K562 (cell line): ENCODE measurements around the gene DGCR2. TPM values are rescaled to one million over a fixed set of nuclear protein-coding genes. Genes with fewer than 3 reads are reported as not detected.

Source experiments
- ARID4B ChIP-seq: sonication (generic); formaldehyde crosslinking; IDR thresholded peaks from 2 replicates; pipeline ENCODE4 v1.8.0; 2022; ENCODE audit warnings: mild to moderate bottlenecking, missing genetic modification reagents
- ATF7 ChIP-seq: fragments of 450-650 bp; IDR thresholded peaks from 2 replicates; pipeline ENCODE4 v1.7.1; 2014; ENCODE audit warnings: mild to moderate bottlenecking, moderate library complexity
- BRD9 ChIP-seq: fragments of 450-650 bp; IDR thresholded peaks from 2 replicates; pipeline ENCODE4 v1.6.1; 2018; ENCODE audit warnings: low read depth; ENCODE audit not compliant: partially characterized antibody
- CAMTA2 ChIP-seq: fragments of 250-450 bp; sonication (Bioruptor Pico); conservative IDR thresholded peaks from 2 replicates; pipeline ENCODE4 v1.5.1; 2022
- FIP1L1 ChIP-seq: fragments of 200-400 bp; formaldehyde crosslinking; IDR thresholded peaks from 2 replicates; pipeline ENCODE4 v1.6.1; 2018; ENCODE audit warnings: mild to moderate bottlenecking, low read depth, low read length; ENCODE audit not compliant: poor library complexity, severe bottlenecking
- GTF2A2 ChIP-seq: IDR thresholded peaks from 2 replicates; pipeline ENCODE4 v1.6.1; 2016; ENCODE audit warnings: mild to moderate bottlenecking, missing genetic modification characterization, missing compliant biosample characterization
- HMGN3 ChIP-seq: IDR thresholded peaks from 2 replicates; pipeline ENCODE4 v1.6.1; 2011; ENCODE audit warnings: borderline replicate concordance, low read depth, mild to moderate bottlenecking, mixed read lengths, low read length; ENCODE audit not compliant: insufficient read length; ENCODE audit errors: extremely low read depth
- HMGXB4 ChIP-seq: sonication (generic); formaldehyde crosslinking; IDR thresholded peaks from 2 replicates; pipeline ENCODE4 v1.8.1; 2023; ENCODE audit warnings: mild to moderate bottlenecking, missing genetic modification reagents
- KLF16 ChIP-seq: IDR thresholded peaks from 2 replicates; pipeline ENCODE4 v1.6.1; 2016; ENCODE audit warnings: antibody characterized with exemption
- MTA1 ChIP-seq: fragments of 450-650 bp; IDR thresholded peaks from 2 replicates; pipeline ENCODE4 v1.6.1; 2017; ENCODE audit warnings: borderline replicate concordance
- NR2F6 ChIP-seq: fragments of 450-650 bp; formaldehyde crosslinking; IDR thresholded peaks from 2 replicates; pipeline ENCODE4 v1.4.0; 2020; ENCODE audit warnings: mild to moderate bottlenecking
- POLR2AphosphoS2 ChIP-seq: IDR thresholded peaks from 2 replicates; pipeline ENCODE4 v1.6.1; 2012; ENCODE audit warnings: low read length, improper control_type of control experiment
- POLR2G ChIP-seq: fragments of 200-400 bp; formaldehyde crosslinking; IDR thresholded peaks from 2 replicates; pipeline ENCODE4 v1.6.1; 2017; ENCODE audit warnings: low read depth, mild to moderate bottlenecking, antibody characterized with exemption, low read length, moderate library complexity
- PPARD ChIP-seq: fragments of 250-450 bp; sonication (Bioruptor Pico); IDR thresholded peaks from 2 replicates; pipeline ENCODE4 v1.8.0; 2022; ENCODE audit warnings: inconsistent platforms, mild to moderate bottlenecking, moderate library complexity
- RAD21 ChIP-seq, 2 experiments: fragments of 250-450 bp in 1 of 2; fragments of 450-650 bp in 1 of 2; sonication (Bioruptor Pico) in 1 of 2; formaldehyde crosslinking in 1 of 2; IDR thresholded peaks in 1 of 2; conservative IDR thresholded peaks in 1 of 2; 2 replicates each; pipeline versions ENCODE4 v1.4.0 to v1.8.0; 2020 to 2022; ENCODE audit warnings: mild to moderate bottlenecking in 2 of 2, moderate library complexity in 1 of 2
- RBFOX2 ChIP-seq: fragments of 200-400 bp; formaldehyde crosslinking; IDR thresholded peaks from 2 replicates; pipeline ENCODE4 v1.6.1; 2017; ENCODE audit warnings: low read depth, mild to moderate bottlenecking, low read length, moderate library complexity
- RBM22 ChIP-seq: fragments of 200-400 bp; formaldehyde crosslinking; IDR thresholded peaks from 2 replicates; pipeline ENCODE4 v1.6.1; 2018; ENCODE audit warnings: low read length, low read depth; ENCODE audit not compliant: poor library complexity, severe bottlenecking
- STAT5B ChIP-seq: fragments of 250-450 bp; sonication (Bioruptor Pico); IDR thresholded peaks from 2 replicates; pipeline ENCODE4 v1.8.0; 2021; ENCODE audit warnings: mild to moderate bottlenecking, inconsistent platforms
- TAF15 ChIP-seq: fragments of 200-400 bp; formaldehyde crosslinking; IDR thresholded peaks from 2 replicates; pipeline ENCODE4 v1.6.1; 2017; ENCODE audit warnings: mild to moderate bottlenecking, low read depth, low read length, moderate library complexity
- TRIM24 ChIP-seq, 2 experiments: fragments of 450-650 bp; IDR thresholded peaks; 2 replicates each; pipeline ENCODE4 v1.6.1; 2016
- ZNF184 ChIP-seq: sonication (generic); formaldehyde crosslinking; IDR thresholded peaks from 2 replicates; pipeline ENCODE4 v1.5.0; 2020; ENCODE audit warnings: missing genetic modification reagents
- ZNF507 ChIP-seq: conservative IDR thresholded peaks from 2 replicates; pipeline ENCODE4 v1.6.1; 2017; ENCODE audit warnings: missing genetic modification characterization, missing compliant biosample characterization
- ZNF766 ChIP-seq: fragments of 200-800 bp; sonication (Bioruptor generic); conservative IDR thresholded peaks from 2 replicates; pipeline ENCODE4 v1.6.1; 2016; ENCODE audit warnings: missing genetic modification characterization, missing compliant biosample characterization
- polyA plus RNA-seq, 8 experiments: library from polyadenylated mRNA; depleted of rRNA in 4 of 8; stranded (reverse) in 5 of 8; unstranded in 3 of 8; fragments of >200 nt; fragmentation: Nextera tagmentation in 2 of 8; fragmentation: Illumina TruSeq in 1 of 8; extraction: Ambion mirVana in 2 of 8; extraction: Trizol in 1 of 8; gene quantifications; 2 replicates each; pipeline versions ENCODE4 v1.2.1 to v1.2.3, GENCODE V29; 2011 to 2014; ENCODE audit warnings: inconsistent platforms in 1 of 8, missing spikeins in 1 of 8
- total RNA-seq, 7 experiments: library from RNA; depleted of rRNA in 6 of 7; stranded (reverse); fragments of >200 nt in 6 of 7; fragmentation: Illumina TruSeq in 2 of 7; extraction: Trizol in 2 of 7; gene quantifications; 2 replicates each; pipeline versions ENCODE4 v1.2.1 to v1.2.3, GENCODE V29; 2011 to 2021; ENCODE audit warnings: low replicate concordance in 1 of 7
- TF ChIP-seq, protein P1 (sequence below): sonication (generic); formaldehyde crosslinking; IDR thresholded peaks from 2 replicates; pipeline ENCODE4 v1.8.0; 2022; ENCODE audit warnings: missing genetic modification reagents, mild to moderate bottlenecking, moderate library complexity, borderline replicate concordance

DGCR2 gene
- total and polyA plus RNA-seq, 9 of the 15 experiments (the other 6 are each of a cell fraction or from before 2014, with no cell fraction given) = 0.69 to 101 (median 56.4) TPM

DNA sequence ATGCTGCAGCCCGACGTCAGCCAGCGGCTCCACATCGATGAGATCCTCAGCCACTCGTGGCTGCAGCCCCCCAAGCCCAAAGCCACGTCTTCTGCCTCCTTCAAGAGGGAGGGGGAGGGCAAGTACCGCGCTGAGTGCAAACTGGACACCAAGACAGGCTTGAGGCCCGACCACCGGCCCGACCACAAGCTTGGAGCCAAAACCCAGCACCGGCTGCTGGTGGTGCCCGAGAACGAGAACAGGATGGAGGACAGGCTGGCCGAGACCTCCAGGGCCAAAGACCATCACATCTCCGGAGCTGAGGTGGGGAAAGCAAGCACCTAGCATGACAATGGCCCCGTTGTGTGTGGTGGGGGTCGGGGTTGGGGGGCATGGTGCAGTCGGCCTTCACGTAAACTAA lies 9.9 kb upstream of the DGCR2 start (continued):
- TF ChIP-seq BRD9 = no peak
- peak; percentile 32 for TF ChIP-seq HMGN3
- TF ChIP-seq GTF2A2 (tag) = no peak
- TF ChIP-seq RBFOX2 = peak; percentile 66
- TF ChIP-seq KLF16 = no peak
- peak; percentile 78 for TF ChIP-seq POLR2G
- peak; percentile 83; the same call in 1 of the 2 replicates for TF ChIP-seq TAF15
- TF ChIP-seq CAMTA2 = no peak
- TF ChIP-seq ZNF766 (CRISPR knock-in tag) = no peak
- TF ChIP-seq MTA1 = no peak
- TF ChIP-seq ARID4B (CRISPR knock-in tag) = no peak
- no peak for TF ChIP-seq TRIM24 (IDR thresholded peaks at IDR 0.05)
- peak; percentile 23 for TF ChIP-seq RBM22
- TF ChIP-seq ZNF184 = 0 out of 2 replicates have a peak, but pooled peaks have one; percentile 20
- TF ChIP-seq ZNF507 (tag) = no peak
- no peak for TF ChIP-seq FIP1L1
- TF ChIP-seq ATF7 = no peak
- no peak for TF ChIP-seq NR2F6 (CRISPR knock-in tag)
- no peak for TF ChIP-seq PPARD (CRISPR knock-in tag)
- TF ChIP-seq, protein P1, sequence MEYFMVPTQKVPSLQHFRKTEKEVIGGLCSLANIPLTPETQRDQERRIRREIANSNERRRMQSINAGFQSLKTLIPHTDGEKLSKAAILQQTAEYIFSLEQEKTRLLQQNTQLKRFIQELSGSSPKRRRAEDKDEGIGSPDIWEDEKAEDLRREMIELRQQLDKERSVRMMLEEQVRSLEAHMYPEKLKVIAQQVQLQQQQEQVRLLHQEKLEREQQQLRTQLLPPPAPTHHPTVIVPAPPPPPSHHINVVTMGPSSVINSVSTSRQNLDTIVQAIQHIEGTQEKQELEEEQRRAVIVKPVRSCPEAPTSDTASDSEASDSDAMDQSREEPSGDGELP (CRISPR knock-in tag) = no peak
- no peak for TF ChIP-seq RAD21 (CRISPR knock-in tag; conservative IDR thresholded peaks at IDR 0.05 in 1 of 2, IDR thresholded peaks at IDR 0.05 in 1 of 2)
- peak; percentile 33; the same call in 1 of the 2 replicates for TF ChIP-seq POLR2AphosphoS2
- no peak for TF ChIP-seq HMGXB4 (CRISPR knock-in tag)
- TF ChIP-seq STAT5B (CRISPR knock-in tag) = no peak
